Activated naive CD4-positive, alpha-beta T cell treated with Interleukin-2 at 50 U/mL for 16 hours (primary cell): ENCODE results near the gene CSNK1G1.
"Not testable (repeated sequence)": the region's sequence is repeated elsewhere in the genome, so short reads cannot be mapped to it uniquely, and the experiment has no call there.

Experiments used
- DNase-seq: peaks from one replicate; pipeline ENCODE4 v3.0.0-alpha.2; 2020

CSNK1G1 gene

GRCh38 chr15:64355944-64356709 is at the start of gene CSNK1G1:
Gene CSNK1G1 (minus strand): TSS chr15:64356173. CDS start chr15:64300499, 55,674 bp downstream.
- DNase-seq: peak; percentile 95

- DNase-seq: no peak
These were observed 44.6 kb upstream of the CSNK1G1 start for GRCh38 chr15:64400583-64400982.

- no peak for DNase-seq
These were observed 42.6 kb upstream of the CSNK1G1 start for GRCh38 chr15:64398575-64398974.

- no peak for DNase-seq
These were observed 40.8 kb upstream of the CSNK1G1 start for GRCh38 chr15:64396789-64397188.

- not testable (repeated sequence) for DNase-seq
These were observed 36.5 kb upstream of the CSNK1G1 start for GRCh38 chr15:64392471-64392870.

- DNase-seq: no peak
These were observed 33.1 kb upstream of the CSNK1G1 start for GRCh38 chr15:64389036-64389435.

- peak; percentile 97 for DNase-seq
These were observed 31.7 kb upstream of the CSNK1G1 start, which contains the start of gene TRIP4 for GRCh38 chr15:64387562-64388168. Gene TRIP4 (plus strand): TSS chr15:64387836. CDS start chr15:64387864, 28 bp downstream.

GRCh38 chr15:64386291-64386690 is 30.3 kb upstream of the CSNK1G1 start:
- no peak for DNase-seq

- no peak for DNase-seq
These were observed 27.8 kb upstream of the CSNK1G1 start for GRCh38 chr15:64383760-64384159.

- DNase-seq: peak; percentile 95
These were observed 25.2 kb upstream of the CSNK1G1 start, which contains the start of gene PCLAF for GRCh38 chr15:64381000-64381751. Gene PCLAF (minus strand): TSS chr15:64381441. CDS start chr15:64381371, 70 bp downstream.

GRCh38 chr15:64380130-64380870 is 24.3 kb upstream of the CSNK1G1 start:
- not testable (repeated sequence) for DNase-seq

- DNase-seq: no peak
These were observed 23.4 kb upstream of the CSNK1G1 start for GRCh38 chr15:64379216-64379960.

- DNase-seq: no peak
These were observed 17.4 kb upstream of the CSNK1G1 start for GRCh38 chr15:64373360-64373759.

GRCh38 chr15:64371383-64371782 is 15.4 kb upstream of the CSNK1G1 start:
- DNase-seq: not testable (repeated sequence)

- DNase-seq: no peak
These were observed 13.2 kb upstream of the CSNK1G1 start for GRCh38 chr15:64369078-64369607.

- no peak for DNase-seq
These were observed 5.3 kb upstream of the CSNK1G1 start for GRCh38 chr15:64361259-64361658.

- DNase-seq: no peak
These were observed 702 bp upstream of the CSNK1G1 start for GRCh38 chr15:64356710-64357040.

GRCh38 chr15:64355348-64355943 is 527 bp downstream of the CSNK1G1 start:
- peak; percentile 23 for DNase-seq

- DNase-seq: no peak
These were observed 1.2 kb downstream of the CSNK1G1 start for GRCh38 chr15:64354688-64355344.

- DNase-seq: no peak
These were observed 4.7 kb downstream of the CSNK1G1 start for GRCh38 chr15:64351265-64351664.

- no peak for DNase-seq
These were observed 6.6 kb downstream of the CSNK1G1 start for GRCh38 chr15:64349375-64349774.
